Rectal smooth muscle tissue (tissue), 1 donor: ENCODE measurements around the gene HSP90AB1.

Source experiments
- H3K27ac ChIP-seq: one replicate; pipeline ENCODE4 v1.7.0; 2013; ENCODE audit warnings: low read depth, low read length, inconsistent platforms
- H3K27me3 ChIP-seq: one replicate; pipeline ENCODE4 v1.7.0; 2013; ENCODE audit warnings: low read length; ENCODE audit not compliant: control insufficient read depth, insufficient read depth
- H3K36me3 ChIP-seq: one replicate; pipeline ENCODE4 v1.7.0; 2013; ENCODE audit warnings: low read length; ENCODE audit not compliant: control insufficient read depth, insufficient read depth
- H3K4me1 ChIP-seq: one replicate; pipeline ENCODE4 v1.7.0; 2013; ENCODE audit warnings: low read length; ENCODE audit not compliant: control insufficient read depth, insufficient read depth
- H3K4me3 ChIP-seq: one replicate; pipeline ENCODE4 v1.7.0; 2013; ENCODE audit warnings: low read length
- H3K9ac ChIP-seq: one replicate; pipeline ENCODE4 v1.7.0; 2013; ENCODE audit warnings: low read length

The HSP90AB1 gene

DNA sequence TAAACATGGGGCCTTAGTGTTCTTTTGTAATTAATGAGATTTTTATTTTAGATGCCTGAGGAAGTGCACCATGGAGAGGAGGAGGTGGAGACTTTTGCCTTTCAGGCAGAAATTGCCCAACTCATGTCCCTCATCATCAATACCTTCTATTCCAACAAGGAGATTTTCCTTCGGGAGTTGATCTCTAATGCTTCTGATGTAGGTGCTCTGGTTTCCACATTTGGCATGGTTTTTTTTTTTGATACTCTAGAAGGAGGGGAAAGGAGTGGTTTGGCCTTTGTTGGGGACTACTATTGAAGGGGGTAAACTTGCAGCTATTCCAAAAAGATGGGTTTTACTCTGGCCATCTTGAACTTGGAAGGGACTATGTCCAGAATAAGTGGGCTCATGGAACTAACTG, 1.7 kb downstream of the HSP90AB1 start:
- H3K27me3 ChIP-seq = no peaks in the 10 kb centered on the region
- H3K4me3 ChIP-seq = peak overlapping the region; percentile 88
- peaks cover 45% of the 10 kb centered on the region for H3K36me3 ChIP-seq
- H3K9ac ChIP-seq = no peak overlapping the region
- H3K4me1 ChIP-seq = peaks cover 6% of the 10 kb centered on the region
- no peak overlapping the region for H3K27ac ChIP-seq

DNA sequence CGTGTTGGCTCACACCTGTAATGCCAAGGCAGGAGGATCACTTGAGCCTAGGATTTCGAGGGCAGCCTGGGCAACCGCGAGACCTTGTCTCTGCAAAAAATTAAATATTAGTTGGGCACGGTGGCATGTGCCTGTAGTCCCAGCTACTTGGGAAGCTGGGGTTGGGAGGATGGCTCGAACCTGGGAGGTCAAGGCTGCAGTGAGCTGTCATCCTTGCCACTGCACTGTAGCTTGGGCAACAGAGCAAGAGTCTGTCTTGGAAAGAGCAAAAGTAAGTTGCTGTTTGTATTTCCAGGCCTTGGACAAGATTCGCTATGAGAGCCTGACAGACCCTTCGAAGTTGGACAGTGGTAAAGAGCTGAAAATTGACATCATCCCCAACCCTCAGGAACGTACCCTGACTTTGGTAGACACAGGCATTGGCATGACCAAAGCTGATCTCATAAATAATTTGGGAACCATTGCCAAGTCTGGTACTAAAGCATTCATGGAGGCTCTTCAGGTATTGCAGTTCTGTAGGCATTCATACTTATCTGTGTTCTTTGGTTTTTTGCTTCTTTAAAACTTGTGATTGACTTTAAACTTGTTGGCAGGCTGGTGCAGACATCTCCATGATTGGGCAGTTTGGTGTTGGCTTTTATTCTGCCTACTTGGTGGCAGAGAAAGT, 2.3 kb downstream of the HSP90AB1 start:
- H3K27me3 ChIP-seq = no peaks in the 10 kb centered on the region
- peak overlapping the region; percentile 88 for H3K4me3 ChIP-seq
- H3K9ac ChIP-seq = no peak overlapping the region
- no peak overlapping the region for H3K27ac ChIP-seq
- H3K36me3 ChIP-seq = peaks cover 51% of the 10 kb centered on the region
- peaks cover 6% of the 10 kb centered on the region for H3K4me1 ChIP-seq

DNA sequence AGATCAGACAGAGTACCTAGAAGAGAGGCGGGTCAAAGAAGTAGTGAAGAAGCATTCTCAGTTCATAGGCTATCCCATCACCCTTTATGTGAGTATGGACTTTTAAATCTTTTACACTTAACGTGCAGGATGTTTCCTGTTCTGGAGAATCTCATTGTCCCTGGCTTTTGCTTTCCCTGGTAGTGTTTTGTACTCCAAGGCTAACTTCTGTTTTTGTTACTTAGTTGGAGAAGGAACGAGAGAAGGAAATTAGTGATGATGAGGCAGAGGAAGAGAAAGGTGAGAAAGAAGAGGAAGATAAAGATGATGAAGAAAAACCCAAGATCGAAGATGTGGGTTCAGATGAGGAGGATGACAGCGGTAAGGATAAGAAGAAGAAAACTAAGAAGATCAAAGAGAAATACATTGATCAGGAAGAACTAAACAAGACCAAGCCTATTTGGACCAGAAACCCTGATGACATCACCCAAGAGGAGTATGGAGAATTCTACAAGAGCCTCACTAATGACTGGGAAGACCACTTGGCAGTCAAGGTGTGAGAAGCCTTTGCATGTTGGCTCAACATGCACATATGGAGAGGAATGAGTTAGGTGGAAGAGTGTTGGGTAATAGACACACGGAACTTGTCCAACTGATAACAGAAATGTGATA, 3.3 kb downstream of the HSP90AB1 start:
- Histone ChIP-seq H3K36me3 (peaks cover 60% of the 10 kb centered on the region), H3K9ac (no peak overlapping the region), H3K4me1 (peaks cover 6% of the 10 kb centered on the region), H3K27me3 (no peaks in the 10 kb centered on the region), H3K27ac (no peak overlapping the region), H3K4me3 (no peak overlapping the region)

DNA sequence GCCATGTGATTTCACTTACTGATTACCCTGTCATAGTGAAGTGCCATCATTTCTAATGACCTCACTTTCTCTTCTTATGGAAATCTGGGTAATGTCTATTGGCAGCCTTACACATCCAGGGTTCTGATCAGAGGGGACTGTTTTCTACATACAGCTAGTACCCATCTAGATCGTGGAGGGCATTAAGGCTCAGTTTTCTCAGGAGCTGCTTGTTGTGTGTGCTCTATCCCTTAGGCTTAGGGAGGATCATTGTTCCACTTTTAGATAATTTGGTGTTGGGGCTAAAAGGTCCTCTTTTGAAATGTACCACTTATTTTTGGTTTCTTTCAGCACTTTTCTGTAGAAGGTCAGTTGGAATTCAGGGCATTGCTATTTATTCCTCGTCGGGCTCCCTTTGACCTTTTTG, 3.8 kb downstream of the HSP90AB1 start:
- H3K4me1 ChIP-seq = peaks cover 6% of the 10 kb centered on the region
- no peak overlapping the region for H3K9ac ChIP-seq
- no peak overlapping the region for H3K4me3 ChIP-seq
- H3K36me3 ChIP-seq = peaks cover 62% of the 10 kb centered on the region
- H3K27ac ChIP-seq = no peak overlapping the region
- H3K27me3 ChIP-seq = no peaks in the 10 kb centered on the region

DNA sequence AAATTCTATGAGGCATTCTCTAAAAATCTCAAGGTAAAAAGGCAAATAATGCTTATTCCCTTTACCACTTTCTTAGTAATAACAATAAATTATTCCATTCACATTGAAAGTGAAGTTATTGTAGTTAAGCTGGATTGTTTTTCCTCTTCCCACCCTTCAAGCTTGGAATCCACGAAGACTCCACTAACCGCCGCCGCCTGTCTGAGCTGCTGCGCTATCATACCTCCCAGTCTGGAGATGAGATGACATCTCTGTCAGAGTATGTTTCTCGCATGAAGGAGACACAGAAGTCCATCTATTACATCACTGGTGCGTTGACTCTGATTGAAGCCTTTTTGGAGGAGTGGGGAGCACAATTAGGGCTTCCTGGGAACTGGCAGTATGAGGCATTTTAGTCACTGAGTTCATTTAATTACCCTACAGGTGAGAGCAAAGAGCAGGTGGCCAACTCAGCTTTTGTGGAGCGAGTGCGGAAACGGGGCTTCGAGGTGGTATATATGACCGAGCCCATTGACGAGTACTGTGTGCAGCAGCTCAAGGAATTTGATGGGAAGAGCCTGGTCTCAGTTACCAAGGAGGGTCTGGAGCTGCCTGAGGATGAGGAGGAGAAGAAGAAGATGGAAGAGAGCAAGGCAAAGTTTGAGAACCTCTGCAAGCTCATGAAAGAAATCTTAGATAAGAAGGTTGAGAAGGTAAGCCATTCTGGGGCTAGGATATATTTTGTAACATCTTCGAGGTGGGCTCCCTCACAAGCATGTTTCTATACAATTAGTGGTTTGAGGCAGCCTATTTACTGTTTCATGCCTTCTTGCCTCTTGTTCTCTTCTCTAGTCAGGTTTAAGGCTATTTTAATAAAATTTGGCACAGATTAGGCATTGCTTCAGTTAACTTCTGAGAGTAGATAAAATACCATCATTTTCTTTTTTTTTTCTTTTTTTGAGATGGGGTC, 4.9 kb downstream of the HSP90AB1 start:
- H3K36me3 ChIP-seq = peaks cover 62% of the 10 kb centered on the region
- H3K27ac ChIP-seq = no peak overlapping the region
- H3K27me3 ChIP-seq = no peaks in the 10 kb centered on the region
- peaks cover 11% of the 10 kb centered on the region for H3K4me1 ChIP-seq
- no peak overlapping the region for H3K4me3 ChIP-seq
- no peak overlapping the region for H3K9ac ChIP-seq

DNA sequence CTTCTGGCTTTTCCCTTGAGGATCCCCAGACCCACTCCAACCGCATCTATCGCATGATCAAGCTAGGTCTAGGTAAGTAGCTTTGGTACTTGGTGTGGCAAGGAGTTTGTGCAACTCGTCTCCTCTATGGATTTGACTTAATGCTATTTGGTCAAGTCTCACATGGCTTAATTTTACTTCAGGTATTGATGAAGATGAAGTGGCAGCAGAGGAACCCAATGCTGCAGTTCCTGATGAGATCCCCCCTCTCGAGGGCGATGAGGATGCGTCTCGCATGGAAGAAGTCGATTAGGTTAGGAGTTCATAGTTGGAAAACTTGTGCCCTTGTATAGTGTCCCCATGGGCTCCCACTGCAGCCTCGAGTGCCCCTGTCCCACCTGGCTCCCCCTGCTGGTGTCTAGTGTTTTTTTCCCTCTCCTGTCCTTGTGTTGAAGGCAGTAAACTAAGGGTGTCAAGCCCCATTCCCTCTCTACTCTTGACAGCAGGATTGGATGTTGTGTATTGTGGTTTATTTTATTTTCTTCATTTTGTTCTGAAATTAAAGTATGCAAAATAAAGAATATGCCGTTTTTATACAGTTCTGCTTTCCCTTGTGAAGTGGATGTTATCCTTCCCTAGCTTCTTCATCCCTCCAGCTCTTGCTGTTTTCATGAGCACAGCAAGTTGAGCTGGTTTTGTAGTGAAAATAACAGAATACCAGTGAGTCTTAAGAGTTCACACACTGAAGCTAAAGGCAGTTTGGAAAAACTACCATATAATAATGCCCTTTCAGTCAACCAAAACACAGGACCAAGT, 6.6 kb downstream of the HSP90AB1 start:
- Histone ChIP-seq H3K27ac (no peak overlapping the region), H3K4me3 (no peak overlapping the region), H3K27me3 (no peaks in the 10 kb centered on the region), H3K36me3 (peaks cover 61% of the 10 kb centered on the region), H3K9ac (no peak overlapping the region), H3K4me1 (peaks cover 11% of the 10 kb centered on the region)

DNA sequence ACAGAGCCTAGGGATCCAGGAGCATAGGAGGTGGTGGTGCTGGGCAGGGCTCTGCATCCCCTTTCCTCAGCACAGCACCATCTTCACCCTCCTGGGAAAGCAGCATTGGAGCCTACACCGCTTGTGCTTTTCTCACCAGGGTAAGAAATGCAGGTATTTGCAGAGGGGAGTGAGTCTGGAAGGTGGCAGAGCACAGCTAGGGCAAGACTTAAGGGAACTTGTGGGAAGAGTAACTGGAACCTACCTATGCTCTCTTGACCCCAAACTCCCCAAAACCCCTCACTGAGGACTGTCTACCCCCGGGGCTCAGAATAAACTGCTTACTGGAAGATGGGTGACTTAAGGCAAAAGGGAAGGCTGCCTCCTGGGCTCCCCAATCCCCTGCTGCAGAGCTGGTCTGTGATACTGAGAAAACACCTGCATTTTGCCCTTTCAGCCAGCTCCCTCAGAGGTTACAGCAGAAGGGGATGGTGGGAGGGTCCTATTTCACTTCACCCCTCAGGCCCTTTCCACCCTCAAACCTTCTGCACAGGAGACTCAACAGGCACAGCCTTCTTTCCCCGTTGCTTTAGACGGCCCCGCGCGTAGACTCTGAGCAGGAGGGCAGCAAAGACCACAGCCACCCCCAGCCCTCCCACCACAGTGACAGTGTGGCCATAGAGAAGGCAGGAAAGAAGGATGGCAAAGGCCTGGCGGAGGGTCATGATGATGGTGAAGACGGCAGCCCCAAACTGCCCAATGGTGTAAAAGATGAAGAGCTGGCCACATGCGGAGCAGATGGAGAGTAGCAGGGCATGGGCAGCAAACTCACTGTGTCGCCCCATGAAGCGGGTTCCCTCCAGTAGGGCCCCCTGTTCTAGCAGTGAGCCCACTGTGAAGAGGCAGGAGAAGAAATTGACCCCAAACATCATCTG, 7.5 kb downstream of the HSP90AB1 start:
- peaks cover 6% of the 10 kb centered on the region for H3K4me1 ChIP-seq
- H3K4me3 ChIP-seq = no peak overlapping the region
- no peak overlapping the region for H3K9ac ChIP-seq
- H3K27me3 ChIP-seq = no peaks in the 10 kb centered on the region
- H3K36me3 ChIP-seq = peaks cover 52% of the 10 kb centered on the region
- H3K27ac ChIP-seq = no peak overlapping the region

DNA sequence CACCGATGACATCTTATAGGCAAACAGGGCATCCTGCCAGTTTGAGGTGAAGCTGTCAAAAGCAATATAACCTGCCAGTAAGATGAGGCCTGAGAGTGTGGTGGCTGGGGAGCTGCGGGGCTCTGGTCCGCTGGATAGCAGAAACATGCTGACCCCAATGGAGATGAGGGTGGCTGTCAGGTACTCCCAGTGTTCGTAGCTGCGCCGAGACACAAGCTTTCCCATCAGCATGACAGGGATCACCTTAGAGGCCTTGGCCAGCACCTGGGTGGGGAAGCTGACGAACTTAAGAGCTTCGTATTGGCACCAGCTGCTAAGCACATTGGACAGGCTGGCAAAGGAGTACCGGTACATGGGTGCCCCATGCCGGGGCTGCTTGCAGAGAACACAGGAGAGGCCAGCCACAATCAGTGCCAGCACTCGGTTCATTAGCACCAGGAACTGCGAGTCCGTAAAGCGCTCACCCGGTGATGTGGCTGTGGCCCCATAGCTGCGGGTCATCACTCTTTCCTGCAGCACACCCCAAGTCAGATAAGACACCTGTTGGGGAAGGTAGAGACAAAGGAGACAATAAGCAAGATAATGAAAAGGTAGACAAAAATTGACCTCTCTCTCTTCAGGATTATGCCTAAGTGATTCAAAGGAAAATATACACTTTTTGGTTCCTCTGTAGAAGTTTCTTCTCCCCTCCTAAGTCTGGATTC, 8.4 kb downstream of the HSP90AB1 start:
- Histone ChIP-seq H3K9ac (no peak overlapping the region), H3K27ac (no peak overlapping the region), H3K4me1 (peaks cover 6% of the 10 kb centered on the region), H3K36me3 (peaks cover 51% of the 10 kb centered on the region), H3K4me3 (no peak overlapping the region), H3K27me3 (no peaks in the 10 kb centered on the region)

DNA sequence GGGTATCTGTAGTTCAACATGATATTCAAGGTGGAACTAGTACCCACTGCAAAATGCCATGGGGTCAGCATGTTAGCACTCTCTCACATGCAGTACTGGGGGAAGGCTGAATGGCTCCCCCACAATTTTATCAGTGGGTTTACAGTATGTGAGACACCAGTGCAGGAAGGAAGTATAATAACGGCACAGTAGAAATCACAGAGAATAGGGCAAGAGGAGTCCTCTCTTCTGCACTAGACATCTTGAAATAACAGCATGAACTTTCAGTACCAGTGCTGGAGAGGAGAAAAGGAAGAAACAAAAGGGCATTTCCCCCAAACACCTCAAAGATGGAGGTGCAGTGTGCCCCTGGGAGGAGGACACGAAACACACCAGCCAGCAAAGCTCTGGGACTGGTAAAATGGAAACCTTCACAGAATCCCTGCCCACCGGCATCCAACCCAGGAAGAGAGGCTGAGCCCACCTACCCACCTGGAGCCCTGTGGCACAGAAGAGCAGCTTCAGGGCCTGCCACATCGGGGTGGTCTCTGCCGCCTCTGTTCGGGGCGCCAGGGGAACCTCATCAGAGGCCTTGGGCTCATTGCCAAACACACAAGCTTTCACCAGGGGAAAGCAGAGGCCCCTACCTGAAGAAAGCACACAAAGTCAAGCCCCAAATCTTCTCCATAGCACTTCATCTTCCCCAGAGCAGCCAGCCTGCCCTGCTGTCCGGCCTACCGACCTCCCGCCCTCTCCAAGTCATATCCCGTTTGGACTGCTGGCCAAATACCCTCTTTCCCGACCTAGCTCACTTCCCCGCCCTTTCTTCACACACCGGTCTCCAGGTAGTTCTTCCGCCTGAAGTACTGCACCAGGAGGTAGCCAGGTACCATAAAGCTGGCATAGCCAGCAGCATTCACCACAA, 9.2 kb downstream of the HSP90AB1 start:
- H3K36me3 ChIP-seq = peaks cover 43% of the 10 kb centered on the region
- H3K9ac ChIP-seq = no peak overlapping the region
- no peaks in the 10 kb centered on the region for H3K27me3 ChIP-seq
- peak overlapping the region; percentile 80 for H3K4me3 ChIP-seq
- H3K27ac ChIP-seq = no peak overlapping the region
- peaks cover 6% of the 10 kb centered on the region for H3K4me1 ChIP-seq

DNA sequence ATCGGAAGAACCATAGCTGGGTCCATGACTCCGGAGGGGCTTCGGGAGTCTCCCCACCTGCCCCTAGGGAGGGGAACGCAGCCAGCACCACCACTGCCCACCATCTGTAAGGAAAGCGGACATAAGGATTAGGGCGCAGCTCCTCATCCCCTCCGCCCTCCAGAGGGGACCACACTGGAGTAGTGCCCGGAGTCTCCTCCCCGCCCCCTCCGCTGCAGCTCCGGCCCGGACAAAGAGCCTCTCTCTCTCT, 9.8 kb downstream of the HSP90AB1 start:
- Histone ChIP-seq H3K27me3 (no peaks in the 10 kb centered on the region), H3K36me3 (peaks cover 38% of the 10 kb centered on the region), H3K27ac (peak overlapping the region; percentile 75), H3K9ac (peak overlapping the region; percentile 49), H3K4me3 (peak overlapping the region; percentile 80), H3K4me1 (peaks cover 6% of the 10 kb centered on the region)
